DMS53 treated with DMSO at 0.1 percent for 48 hours (cell line): ENCODE results near the gene ZNF771.

ENCODE experiments used
- DNase-seq: peaks from one replicate; lab custom pipeline; 2025; ENCODE audit not compliant: unreplicated experiment; lab: John Stamatoyannopoulos, UW

ZNF771 gene

DNA sequence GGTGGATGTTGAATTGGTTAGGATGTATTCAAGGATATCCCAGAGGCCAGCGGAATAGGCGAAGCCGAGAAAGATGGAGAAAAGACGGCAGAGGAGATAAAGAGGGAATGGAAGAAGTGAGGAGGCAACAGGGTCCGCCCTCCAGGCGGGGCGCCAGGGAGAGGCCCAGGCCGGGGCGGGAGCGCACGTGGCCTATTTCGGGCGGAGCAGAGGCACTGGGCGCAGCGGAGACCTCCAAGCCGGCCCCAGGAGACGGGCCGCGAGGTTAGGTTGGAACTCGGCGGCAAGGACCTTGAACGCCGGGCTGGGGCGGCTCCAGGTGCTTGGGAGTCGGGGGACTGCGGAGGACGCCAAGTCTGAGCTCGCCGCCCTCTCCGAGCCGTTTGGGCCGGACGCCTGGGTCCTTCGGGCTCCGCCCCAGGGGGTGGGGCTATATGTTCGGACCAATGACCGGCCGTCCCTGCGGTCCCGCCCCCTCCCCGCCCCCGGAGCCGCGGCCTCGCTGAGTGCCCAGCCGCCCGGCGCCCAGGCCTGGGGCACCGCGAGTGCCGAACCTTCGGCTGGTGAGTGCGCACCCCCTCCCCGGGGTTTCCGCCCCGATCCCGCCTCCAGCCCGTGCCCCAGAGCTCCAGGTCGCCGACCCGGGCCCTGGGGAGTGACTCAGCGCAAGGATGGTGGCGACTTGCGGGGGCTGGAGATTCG, at the start of gene ZNF771:
Gene ZNF771, plus strand, starts transcription at position 505 of the 702 bp plus-strand sequence. CDS start 448 bp downstream, outside the sequence.
- peak; percentile 78 for DNase-seq

DNA sequence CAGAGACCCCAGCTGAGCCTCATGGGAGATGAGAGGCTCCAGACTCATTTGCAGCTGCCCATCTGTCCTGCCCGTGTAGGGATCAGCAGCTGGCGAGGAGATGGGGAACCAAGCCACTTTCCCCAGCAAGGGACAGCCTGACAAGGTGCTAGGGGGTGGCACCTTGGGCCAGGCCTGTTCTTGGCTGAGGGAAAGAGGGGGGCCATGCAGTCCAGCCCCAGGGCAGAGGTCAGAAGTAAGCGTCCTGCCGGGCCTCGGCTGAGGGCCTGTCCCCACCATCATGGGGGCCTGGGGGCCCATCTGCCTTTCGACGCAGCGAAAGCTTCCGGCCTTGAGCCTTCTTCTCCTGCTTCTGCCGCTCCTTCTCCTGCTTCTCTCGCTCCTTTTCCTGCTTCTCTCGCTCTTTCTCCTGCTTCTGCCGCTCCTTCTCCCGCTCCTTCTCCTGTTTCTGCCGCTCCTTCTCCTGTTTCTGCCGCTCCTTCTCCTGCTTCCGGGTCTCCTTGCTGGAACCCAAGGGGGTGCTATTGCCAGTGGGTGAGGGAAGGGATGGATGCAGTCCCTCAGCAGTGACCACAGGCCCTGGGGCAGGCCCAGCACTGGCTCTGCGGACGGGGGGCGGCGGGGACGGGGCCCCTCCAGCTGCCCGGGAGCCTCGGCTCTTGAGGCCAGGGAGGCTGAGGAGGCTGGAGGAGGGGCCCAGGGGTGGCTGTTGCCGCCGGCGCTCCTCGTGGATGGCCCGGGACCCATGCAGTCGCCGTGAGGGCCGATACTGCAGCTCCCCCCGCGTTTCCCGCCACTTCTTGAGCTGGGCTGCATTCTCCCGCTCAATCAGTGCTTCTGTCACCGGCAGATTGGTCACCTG, 49.5 kb upstream of the ZNF771 start:
- DNase-seq: no peak

DNA sequence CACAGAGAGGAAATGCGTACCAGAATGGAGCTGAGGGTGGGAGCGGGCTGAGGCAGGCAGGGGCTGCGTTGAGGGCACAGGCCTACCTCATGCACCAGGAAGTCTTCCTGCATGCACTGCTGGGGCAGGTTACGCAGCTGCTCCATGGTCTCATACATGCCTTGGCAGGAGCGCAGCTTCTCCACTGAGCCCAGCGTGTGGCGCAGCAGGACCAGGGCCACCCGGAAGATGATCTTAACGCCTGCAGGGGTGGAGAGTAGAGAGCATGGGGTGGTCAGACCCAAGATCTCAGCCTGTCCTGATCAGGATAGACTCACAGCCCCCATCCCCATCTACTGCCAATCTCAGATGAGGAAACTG, 48.8 kb upstream of the ZNF771 start:
- DNase-seq: no peak

DNA sequence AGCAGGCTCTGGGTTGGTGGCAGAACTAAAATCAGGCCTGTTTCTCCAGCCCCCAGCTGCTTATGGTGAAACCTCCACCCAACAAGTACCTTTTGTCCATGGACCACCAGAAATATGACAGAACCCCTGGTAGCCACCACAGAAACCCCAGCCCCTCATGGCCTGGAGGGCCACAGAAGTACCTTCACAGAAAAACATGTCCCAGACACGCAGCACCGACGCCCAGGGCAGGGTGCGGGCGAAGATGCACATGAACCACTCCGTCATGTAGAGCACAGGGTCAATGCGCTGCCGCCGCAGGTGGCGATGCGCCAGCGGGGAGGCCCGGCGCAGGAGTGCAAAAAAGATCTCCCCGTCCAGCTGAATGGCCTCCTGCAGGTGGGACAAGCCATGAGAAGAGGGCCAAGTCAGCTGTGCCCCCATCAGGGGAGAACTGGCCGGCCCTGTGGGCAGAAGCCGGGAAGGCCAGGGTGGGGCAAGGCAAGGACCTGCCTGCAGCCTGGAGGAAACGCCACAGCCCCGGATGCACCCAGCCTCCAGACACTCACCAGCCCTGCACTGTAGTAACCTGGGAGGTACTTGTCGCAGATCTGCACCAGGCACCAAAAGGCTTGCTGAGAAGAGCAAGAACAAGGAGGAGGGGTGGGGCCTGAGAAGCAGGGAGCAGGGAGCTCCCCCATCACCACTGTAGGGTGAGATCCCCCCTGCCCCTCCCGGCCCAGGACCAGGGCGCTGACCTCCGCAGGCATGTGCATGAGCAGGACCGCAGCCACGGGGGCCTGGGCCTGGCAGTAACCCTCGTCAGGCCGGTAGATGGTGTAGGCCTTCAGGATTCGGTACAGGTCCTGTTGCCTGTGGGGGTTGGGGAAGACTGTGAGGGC, 48.2 kb upstream of the ZNF771 start:
- DNase-seq: no peak

DNA sequence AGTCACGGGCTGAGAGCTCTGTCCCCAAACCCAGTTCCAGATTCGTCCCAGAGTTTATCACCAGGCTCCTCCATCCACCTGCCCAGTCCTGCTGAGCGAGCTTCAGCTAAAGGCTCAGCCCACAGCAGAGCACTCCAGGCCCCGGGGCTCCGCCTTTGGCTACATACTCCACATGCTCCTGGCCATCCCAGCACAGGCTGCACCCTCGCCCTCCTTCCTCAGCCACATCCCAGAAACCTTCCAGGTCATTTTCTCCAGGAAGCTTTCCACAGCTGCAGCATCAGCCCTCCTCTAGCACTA, 47.6 kb upstream of the ZNF771 start:
- DNase-seq: no peak

DNA sequence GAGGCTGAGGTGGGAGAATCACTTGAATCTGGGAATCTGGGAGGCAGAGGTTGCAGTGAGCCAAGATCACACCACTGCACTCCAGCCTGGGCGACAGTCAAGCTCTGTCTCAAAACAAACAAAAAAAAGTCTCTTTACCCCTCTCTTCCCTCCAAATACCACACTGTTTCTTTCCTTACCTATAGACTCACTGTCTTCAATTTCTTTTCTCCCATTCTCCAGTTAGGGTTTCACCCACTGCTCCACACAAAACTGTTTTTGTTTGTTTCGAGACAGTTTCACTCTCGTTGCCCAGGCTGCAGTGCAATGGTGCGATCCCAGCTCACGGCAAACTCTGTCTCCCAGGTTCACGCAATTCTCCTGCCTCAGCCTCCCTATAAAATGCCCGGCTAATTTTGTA, 46.2 kb upstream of the ZNF771 start:
- no peak for DNase-seq

DNA sequence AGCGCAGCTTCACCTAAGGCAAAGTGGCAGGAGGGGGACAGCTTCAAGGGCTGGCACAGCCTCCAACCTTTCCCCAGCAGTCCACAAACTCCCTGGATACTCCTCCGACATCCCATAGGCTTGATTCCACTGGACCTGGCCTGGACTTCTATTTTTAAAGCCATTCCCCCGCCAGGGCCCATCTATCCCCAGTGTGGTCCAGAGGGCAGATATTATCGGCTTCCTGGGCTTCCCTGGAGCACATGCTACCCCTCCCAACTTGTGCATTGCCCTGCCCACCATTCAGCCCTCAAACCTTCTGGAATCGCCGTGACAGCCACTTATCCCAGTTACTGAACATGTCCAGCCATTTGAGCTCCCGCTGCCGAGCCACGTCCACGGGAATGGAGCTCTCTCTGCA, 42.2 kb upstream of the ZNF771 start:
- DNase-seq: no peak

DNA sequence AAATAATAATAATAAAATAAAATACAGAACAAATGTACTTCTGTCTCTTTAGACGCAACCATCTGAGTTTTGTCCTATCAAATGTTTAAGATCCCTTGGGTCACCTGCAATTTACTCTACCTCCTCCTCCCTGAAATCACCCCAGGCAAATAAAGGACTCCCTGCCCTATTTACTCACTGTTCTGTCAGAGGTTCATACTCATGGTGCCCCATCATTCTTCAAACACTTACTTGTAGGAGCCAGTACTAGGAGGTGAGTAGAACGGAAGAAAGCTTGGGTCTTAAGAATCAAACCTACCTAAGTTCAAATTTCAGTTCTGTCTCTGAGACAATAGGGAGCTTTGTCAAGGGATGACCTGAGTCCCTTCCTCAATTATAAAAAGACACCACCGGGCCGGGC, 40.9 kb upstream of the ZNF771 start:
- no peak for DNase-seq

DNA sequence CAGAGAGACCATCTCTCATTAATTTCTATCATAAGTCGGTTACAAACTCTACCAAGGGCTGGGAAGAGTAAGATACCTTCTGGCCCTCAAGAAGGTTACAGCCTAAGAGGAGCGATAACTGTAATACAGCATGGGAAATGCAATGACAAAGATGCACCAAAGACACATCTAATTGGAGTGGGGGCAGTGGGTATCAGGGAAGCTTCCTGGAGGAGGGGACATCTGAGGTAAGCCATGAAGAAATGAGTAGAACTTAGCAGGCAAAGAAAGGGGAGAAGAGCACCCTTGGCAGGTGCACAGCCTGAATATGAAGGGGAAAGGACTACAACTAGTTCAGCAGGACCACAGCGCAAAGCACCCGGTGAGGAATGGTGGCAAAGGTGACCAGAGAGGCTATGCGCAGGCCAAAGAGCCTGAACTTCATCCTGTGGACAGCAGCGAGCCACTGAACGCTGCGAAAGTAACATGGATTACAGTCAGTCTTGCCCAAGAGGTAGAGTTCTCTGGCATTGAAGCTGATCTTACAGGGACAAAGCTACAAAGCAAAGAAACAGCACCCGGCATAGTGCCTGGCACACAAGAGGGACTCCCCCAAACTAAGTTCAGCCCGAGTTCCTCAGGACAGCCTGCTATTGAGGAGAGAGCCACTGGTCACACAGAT, 39.9 kb upstream of the ZNF771 start:
- DNase-seq: no peak

DNA sequence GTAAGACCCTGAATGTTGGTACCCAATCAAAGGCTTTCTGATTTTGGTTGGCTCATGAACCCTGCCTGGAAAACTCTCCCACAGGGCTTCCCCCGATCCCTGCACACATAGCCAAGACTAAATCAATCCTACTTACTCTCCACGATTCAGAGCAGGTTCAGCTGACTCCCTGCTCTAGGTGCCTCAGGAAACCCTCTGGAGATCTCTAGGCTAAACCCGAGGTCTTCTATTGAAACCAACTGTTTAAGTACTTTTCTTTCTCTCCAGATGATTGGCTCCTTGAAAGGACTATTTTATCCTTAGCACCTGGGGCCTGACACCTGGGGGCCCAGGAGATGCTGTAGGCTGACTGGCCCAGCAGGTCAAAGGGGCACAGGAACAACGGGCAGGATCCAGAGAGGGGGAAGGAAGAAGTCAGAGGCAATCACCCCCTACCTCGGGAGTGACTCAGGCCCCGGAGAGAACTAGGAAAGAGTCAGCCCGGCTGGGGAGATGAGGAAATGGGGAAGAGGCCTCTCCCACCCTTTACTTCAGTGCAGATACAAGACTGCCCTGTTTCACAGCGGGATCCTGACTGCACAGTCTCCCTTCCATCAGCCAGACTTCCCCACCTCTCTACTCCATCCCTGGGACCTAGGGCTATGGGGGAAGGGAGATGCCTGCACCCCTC, 39.1 kb upstream of the ZNF771 start:
- DNase-seq: no peak

DNA sequence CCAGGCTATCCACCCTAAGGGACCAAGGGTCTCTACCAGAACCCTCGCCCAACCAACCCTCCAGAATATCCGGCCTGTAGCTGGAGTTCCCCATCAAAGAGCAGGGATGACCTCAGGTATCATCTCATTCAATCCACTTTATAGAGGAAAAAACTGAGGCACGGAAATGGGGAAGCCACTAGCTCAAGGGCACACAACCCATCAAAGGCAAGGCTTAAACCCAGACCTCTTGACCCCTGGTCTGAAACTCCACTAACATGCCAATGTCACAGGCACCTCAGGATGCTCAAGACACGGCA, 38.7 kb upstream of the ZNF771 start:
- DNase-seq: no peak

DNA sequence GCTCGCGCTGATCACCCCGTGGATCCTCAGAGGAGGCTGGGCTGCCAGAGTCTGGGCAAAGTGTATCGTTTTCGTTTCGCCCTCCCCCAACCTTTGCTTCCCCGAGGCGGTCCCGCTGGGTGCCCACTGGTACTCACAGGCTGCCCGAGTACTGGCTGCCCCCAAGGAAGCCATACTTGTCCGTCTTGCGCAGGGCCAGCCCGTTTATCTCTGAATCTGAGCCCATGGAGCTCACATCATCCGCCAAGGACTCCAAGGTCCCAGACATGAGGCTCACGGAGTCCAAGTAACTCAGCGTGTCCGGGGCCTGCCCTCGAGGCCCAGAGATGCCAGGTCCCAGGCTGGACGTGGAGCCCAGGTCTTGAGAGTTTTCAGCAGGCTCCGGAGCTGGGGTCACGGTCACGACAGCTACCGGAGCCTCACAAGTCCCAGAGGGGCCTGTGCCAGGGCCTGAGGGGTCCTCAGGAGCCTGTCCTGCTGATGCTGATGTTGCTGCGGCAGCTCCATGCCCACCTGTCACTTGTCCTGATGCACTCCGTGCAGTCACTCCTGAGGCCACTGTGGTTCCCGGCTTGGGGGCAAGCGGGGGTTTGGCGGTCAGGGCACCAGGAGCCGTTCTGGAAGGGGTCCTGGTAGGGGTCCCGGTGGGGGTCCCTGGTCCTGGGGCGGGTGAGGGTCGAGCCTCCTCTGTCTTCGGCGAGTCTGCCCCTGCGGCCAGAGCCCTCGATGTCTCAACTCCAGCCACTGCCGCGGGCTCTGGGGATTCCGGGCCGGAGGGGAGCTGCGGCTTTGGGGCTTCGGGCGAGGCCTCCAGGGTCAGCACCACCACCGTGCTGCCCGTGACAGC, 38.1 kb upstream of the ZNF771 start:
- DNase-seq: no peak

DNA sequence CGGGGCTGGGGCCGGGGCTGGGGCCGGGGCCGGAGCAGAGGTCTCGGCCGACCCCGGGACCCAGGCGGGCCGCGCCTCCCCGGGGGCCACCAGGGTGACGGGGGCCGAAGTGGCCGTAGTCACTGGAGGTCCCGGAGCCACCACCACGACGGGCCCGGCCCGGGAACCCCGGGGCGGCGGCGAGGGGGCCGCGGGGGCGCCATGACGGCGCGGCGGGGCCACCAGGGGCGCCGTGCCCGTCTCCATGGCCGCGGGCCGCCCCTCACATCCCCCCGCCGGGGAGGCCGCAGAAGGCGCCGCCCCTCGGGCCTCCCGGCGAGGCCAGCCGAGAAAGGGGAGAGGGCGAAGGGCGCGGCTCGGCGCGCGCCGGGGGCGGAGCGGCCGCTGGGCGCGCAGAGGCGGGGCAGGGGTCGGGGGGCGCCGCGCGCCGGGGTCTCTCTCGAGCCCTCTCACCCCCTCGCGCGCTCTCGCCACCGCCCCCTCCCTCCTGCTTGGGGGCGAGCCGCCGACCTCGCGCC, 37.4 kb upstream of the ZNF771 start:
- DNase-seq: no peak

DNA sequence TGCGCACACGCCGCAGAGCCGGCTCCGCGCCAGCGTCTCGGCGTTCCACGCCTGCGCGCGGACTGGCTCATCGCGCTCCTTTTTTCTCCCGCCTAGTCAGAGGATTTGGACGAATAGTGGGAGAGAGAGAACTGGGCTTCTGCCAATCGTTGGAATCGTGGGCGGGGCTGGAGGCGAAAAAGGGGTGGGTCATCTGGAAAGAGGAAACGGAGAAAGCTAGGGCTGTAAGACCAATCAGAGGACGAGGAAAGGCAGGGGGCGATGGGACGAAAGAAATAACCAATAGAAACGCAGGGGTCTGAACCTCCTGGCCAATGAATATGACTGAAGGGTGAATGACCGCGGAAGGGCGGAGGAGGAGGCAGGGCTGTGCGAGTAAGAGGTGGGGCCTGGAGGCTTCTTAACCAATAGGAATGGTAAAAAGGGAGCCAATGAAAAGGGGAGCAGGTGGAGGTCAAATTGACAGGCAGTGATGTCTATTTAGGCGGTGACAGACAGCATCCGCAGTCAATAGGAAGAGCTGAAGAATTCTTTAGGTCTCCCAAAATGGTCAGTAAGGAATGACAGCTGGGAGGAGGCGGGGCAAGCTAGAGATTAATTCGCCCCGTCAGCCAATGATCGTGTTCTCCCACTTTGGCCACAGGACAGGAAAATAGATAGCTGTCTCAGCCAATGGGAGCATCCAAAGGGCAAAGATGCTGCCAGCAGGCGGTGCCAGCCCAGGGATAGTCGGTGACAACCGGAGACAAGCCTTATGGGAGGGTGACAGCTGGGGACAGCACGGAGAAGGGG, 36.8 kb upstream of the ZNF771 start, which contains the start of gene TBC1D10B:
Gene TBC1D10B, minus strand, starts transcription at position 39 of the 792 bp plus-strand sequence. CDS start 311 bp downstream, outside the sequence.
- DNase-seq: peak; percentile 100

DNA sequence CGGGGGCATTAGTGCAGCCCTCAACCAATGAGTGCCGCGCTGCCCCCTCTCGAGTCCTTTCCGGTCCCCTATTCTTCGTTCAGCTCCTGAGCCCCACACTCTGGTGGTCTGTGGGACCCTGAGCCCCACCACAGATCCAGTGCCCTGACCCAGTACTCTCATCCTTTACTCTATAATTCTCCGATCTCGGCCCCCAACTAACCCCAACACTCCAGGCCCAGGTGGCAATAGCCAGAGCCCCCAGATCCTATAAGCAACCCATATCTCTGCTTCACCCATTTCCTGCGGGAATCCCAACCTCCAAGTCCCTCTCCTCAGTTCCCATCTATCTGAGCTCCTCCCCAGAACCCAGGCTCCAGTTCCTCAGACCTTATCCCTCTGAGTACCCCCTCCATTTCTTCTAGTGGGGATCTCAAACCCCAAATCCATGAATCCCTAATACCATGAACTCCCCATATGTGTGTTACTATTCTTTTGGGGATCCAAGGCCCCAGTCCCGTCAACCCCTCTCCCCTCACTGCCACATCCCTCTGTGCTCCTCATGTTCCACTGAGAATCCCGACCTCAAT, 36.1 kb upstream of the ZNF771 start:
- DNase-seq: no peak

DNA sequence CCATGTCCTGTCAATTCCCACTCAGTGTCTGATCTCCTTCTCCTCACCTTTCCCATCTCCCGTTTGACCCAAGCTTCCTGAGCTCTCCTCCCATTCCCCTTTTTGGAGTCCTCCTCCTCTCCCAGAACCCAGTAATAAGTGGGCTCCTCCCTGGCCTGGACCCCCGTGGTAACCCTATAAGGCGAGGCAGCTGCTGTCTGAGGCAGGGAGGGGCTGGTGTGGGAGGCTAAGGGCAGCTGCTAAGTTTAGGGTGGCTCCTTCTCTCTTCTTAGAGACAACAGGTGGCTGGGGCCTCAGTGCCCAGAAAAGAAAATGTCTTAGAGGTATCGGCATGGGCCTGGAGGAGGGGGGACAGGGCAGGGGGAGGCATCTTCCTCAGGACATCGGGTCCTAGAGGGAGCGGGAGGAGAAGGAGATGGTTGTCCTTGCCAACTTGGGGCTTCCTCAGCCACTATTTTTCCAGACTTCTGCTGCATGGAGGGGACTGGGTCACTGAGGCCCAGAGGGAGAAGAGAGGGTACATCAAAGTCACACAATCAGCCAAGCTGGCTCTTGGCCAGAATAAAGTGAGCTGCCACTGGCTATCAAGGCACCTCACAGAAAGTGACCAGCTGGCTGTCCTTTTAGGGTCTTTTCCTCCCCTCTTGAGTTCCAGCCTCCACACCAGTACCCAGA, 35.2 kb upstream of the ZNF771 start:
- no peak for DNase-seq

DNA sequence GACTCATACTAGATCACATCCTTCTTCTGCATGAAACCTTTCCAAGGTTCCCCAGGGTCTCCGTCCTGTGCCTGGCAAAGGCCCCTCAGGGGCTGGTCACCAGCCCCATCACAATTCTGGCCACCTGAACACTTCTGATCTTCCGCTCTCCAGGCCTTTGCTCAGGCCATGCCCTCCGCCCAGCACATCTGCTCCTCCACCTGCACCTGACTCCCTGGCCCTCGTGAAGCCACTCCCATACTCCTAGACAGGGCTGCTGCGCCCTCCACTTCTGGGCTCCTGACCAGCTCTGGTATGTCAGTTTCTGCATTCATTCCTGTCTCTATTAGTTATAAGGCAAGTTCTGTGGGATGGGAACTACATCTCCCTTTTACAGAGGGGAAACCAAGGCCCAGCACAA, 34.7 kb upstream of the ZNF771 start:
- DNase-seq: no peak

DNA sequence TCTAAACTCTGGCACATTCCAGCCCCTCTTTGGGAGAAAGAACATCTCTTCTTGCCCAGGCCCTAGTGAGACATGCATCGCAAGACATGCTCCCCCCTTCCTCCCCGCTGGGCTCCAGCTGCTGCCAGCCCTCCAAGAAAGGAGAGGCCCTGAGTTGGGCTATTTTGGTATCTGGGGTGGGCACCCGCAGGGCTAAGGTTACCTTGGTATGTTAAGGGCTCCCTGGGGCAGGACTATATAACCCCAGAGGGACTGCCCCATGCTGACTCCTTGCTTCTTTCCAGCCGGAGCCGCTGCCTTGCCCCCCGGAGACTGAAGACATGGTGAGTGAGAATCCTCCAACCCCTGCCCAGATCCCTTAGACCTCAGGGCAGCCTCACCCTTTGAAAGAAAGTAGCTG, 32.9 kb upstream of the ZNF771 start, which contains the start of gene MYL11:
Gene MYL11, plus strand, starts transcription at position 265 of the 400 bp plus-strand sequence. Its CDS starts 56 bp downstream, at position 321.
- DNase-seq: no peak
